HG03280 (cell line): Measurements from ENCODE around the gene VPS37C.
"Not testable (repeated sequence)": the region's sequence is repeated elsewhere in the genome, so short reads cannot be mapped to it uniquely, and the experiment has no call there.

Experiments used
- ATAC-seq: cut with Tn5 transposase; IDR thresholded peaks from one replicate; pipeline ENCODE4 v1.9.1; 2021; ENCODE audit warnings: mild to moderate bottlenecking, moderate library complexity; ENCODE audit not compliant: unreplicated experiment

Gene VPS37C

GRCh38 chr11:61176446-61176845 is 15.2 kb upstream of the VPS37C start:
- no peak for ATAC-seq

DNA sequence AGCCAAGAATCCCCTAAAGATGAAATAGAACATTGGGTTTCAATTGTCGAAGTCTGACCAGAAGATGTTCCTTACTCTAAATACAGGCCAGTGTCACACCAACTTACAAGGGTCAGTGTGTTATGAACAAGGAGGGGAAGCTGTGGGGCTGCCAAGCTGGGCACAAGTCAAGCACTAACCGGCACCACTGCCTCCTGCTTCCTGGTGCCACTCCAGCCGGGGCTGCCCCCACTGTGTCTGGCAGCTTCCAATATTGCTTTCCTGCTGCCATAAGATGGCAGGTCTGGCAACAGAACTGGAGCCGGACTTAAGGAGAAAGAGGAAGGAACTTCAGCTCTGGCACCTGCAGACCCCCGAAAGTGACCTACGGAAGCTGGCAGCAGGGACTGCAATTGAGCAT is 13.7 kb upstream of the VPS37C start:
- no peak for ATAC-seq

DNA sequence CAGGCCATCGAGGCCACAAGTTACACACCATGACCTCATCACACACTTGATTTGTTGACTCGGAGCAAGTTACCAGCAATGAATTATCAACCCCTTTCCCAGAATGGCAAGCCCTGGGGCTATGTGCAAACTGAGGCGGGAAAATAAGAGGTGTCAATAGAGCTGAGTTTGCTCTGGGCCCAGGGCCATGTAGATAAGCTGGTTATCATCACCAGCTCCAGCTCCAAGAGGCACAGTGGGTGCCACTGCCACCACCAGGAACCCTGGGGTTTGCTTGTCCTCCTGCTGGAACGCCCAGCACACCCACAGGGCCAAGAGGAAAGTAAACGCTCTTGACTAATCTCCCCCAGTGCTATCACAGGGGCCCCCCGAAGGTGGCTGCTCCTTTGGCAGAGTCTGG is 13.0 kb upstream of the VPS37C start:
- no peak for ATAC-seq

DNA sequence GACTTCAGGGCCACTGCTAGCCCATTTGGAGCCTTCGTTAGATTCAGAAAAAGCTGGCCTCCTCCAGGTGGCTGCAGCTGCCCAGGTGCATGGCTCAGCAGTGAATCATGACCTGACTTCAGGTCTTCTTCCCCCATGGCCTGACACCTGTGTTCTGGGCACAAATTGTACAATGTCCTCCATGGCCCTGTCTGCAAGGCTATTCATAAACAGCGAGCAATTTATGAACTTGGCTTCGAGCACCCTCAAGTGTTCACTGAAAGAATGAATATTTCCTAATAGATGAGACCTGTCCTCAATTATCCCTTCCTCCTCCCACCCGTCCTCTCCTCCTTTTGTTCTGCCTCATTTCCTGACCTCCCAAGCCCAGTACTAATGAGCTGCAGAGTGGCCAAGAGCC is 12.2 kb upstream of the VPS37C start:
- no peak for ATAC-seq

- no peak for ATAC-seq
These were observed 11.7 kb upstream of the VPS37C start for GRCh38 chr11:61172888-61173287.

- no peak for ATAC-seq
These were observed 11.1 kb upstream of the VPS37C start for GRCh38 chr11:61172356-61172755.

GRCh38 chr11:61171907-61172306 is 10.7 kb upstream of the VPS37C start:
- ATAC-seq: no peak

DNA sequence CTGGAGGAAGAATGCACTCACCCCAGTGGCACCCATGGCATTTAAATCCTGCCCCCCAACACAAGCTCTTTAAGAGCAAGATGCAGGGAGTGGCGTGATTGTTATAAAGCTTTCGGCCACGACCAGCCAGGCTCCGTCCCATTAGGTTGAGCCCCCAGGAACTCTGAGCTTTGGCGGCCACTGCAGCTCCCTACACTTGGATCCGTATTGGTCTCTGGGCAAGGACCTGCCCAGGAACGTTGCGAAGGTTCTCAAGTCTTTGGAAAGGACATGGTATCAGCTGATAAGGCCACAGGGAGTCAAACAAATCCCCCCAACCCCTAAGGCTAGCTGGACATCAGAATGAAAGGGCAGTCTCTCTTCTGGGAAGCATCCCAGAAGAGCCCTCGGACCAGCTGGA is 9.3 kb upstream of the VPS37C start:
- ATAC-seq: no peak

- no peak for ATAC-seq
These were observed 7.6 kb upstream of the VPS37C start for GRCh38 chr11:61168800-61169199.

GRCh38 chr11:61168042-61168688 is 6.9 kb upstream of the VPS37C start:
- no peak for ATAC-seq

GRCh38 chr11:61166331-61166730 is 5.1 kb upstream of the VPS37C start:
- ATAC-seq: not testable (repeated sequence)

DNA sequence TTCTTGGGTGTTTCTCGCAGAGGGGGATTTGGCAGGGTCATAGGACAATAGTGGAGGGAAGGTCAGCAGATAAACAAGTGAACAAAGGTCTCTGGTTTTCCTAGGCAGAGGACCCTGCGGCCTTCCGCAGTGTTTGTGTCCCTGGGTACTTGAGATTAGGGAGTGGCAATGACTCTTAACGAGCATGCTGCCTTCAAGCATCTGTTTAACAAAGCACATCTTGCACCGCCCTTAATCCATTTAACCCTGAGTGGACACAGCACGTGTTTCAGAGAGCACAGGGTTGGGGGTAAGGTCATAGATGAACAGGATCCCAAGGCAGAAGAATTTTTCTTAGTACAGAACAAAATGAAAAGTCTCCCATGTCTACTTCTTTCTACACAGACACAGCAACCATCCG is 4.6 kb upstream of the VPS37C start:
- not testable (repeated sequence) for ATAC-seq

DNA sequence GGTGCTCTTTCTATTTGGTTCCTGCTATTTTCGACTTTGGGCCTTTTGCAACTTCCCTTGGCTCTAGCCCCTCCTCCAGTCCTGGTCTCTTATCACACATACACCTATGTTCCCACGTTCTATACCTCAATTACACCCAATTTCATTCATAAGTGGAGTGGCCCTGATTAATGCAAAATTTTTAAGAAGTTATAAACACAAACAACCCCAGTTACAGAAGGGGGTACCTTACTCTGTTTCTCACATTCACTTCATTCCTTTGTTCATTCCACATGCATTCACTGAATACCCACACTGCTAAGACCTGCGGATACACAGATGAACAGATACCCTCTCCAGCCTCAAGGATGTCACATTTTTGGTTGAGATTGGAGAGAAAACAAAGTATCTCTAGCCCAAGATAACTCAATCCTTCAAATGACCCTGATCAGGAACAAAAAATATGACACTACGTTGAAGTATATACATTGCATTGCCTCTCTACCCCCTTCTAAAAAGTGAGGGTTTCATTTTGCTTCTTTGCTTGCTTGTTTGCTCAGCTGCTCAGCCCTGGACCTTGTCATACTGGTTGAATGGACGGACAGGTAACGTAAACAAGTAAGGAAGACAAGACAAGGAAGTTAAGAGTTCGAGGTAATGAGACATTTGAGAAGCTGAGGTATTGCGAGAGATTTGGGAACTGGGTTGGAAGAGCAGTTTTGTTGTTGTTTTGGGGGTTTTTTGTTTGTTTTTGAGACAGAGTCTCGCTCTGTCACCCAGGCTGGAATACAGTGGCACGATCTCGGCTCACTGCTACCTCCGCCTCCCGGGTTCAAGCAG is 3.6 kb upstream of the VPS37C start:
- ATAC-seq: no peak

GRCh38 chr11:61163714-61164605 is 2.7 kb upstream of the VPS37C start:
- no peak for ATAC-seq

DNA sequence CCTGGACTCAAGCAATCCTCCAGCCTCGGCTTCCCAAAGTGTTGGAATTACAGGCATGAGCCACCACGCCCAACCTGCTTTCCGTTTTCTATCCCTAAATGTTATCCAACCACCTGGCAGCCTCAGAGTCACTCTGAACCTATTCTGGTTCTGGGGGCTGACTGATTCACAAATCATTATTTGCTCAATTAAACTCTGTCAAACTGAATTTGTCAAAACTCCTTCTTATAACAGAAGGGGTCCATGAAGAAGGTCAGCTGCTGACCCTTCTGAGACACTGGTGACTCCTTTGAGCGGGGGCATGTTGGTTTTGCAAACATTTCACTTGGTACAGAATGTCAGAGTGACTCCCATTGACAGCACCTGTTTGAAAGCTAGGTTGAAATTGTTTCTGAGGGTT is 1.8 kb upstream of the VPS37C start:
- ATAC-seq: no peak

GRCh38 chr11:61162092-61162941 is 1.1 kb upstream of the VPS37C start:
- no peak for ATAC-seq

- ATAC-seq: no peak
These were observed 588 bp downstream of the VPS37C start for GRCh38 chr11:61160487-61161189.

DNA sequence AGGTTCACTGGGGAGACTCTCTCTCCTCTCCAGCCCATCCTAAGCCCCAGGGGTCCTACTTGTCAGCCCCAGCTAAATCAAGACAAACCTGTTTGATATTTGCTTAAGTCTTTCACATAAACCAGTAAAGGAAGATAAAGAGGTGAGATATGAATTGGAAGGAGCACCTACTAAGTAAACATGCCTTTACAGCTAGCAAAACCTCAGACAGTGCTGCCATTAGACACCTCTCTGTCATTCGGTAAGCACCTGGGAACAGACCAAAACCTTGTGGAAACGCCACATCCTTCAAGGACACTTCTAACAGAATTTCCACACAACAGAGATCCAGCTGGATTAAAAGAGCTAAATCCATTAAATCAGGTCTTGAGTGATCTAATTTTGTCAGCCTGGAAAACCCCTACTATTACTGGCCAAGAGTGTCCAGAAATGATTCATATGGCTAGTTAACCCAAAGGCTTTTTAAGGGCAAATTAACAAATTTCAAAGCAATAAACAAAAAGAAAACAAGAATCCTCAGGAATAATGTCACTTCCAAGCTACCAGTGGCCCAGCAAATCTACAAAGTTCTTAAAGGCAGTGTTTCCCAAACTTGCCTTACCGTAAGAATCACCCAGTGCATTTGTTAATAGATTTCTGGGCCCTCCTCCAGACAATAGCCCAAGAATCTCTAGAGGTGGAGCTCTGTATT is 2.4 kb downstream of the VPS37C start:
- ATAC-seq: no peak

- ATAC-seq: no peak
These were observed 3.5 kb downstream of the VPS37C start for GRCh38 chr11:61157743-61158142.
